Epithelial cell of proximal tubule (primary cell): ENCODE results near the gene PDXP. TPM values are rescaled to one million over a fixed set of nuclear protein-coding genes. Genes with fewer than 3 reads are reported as not detected.
A peak's percentile ranks its signal among the peaks of the same experiment; 100 is the strongest.
"Not testable (repeated sequence)": the region's sequence is repeated elsewhere in the genome, so short reads cannot be mapped to it uniquely, and the experiment has no call there.

Experiments
- DNase-seq: peaks from one replicate; pipeline ENCODE4 v3.0.0-alpha.2; 2011; ENCODE audit warnings: low read depth
- H3K4me3 ChIP-seq: 2 replicates; pipeline ENCODE4 v1.5.1; 2011; ENCODE audit warnings: low read depth, mild to moderate bottlenecking, low read length
- total RNA-seq: library from RNA; depleted of rRNA; stranded (reverse); fragments of >200 nt; gene quantifications from 2 replicates; pipeline ENCODE4 v1.2.3, GENCODE V29; 2015
- TF ChIP-seq, protein P1 (sequence below): conservative IDR thresholded peaks from 2 replicates; pipeline ENCODE4 v1.5.1; 2012; ENCODE audit warnings: low read depth, mild to moderate bottlenecking, low read length

PDXP gene
- total RNA-seq, 1 donor from 2014 or later, result 21.0 TPM

GRCh38 chr22:37681556-37682049 lies 23.1 kb downstream of the PDXP start:
- no peak for DNase-seq
- TF ChIP-seq, protein P1, sequence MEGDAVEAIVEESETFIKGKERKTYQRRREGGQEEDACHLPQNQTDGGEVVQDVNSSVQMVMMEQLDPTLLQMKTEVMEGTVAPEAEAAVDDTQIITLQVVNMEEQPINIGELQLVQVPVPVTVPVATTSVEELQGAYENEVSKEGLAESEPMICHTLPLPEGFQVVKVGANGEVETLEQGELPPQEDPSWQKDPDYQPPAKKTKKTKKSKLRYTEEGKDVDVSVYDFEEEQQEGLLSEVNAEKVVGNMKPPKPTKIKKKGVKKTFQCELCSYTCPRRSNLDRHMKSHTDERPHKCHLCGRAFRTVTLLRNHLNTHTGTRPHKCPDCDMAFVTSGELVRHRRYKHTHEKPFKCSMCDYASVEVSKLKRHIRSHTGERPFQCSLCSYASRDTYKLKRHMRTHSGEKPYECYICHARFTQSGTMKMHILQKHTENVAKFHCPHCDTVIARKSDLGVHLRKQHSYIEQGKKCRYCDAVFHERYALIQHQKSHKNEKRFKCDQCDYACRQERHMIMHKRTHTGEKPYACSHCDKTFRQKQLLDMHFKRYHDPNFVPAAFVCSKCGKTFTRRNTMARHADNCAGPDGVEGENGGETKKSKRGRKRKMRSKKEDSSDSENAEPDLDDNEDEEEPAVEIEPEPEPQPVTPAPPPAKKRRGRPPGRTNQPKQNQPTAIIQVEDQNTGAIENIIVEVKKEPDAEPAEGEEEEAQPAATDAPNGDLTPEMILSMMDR, result peak; percentile 95
- no peak overlapping the region for H3K4me3 ChIP-seq

DNA sequence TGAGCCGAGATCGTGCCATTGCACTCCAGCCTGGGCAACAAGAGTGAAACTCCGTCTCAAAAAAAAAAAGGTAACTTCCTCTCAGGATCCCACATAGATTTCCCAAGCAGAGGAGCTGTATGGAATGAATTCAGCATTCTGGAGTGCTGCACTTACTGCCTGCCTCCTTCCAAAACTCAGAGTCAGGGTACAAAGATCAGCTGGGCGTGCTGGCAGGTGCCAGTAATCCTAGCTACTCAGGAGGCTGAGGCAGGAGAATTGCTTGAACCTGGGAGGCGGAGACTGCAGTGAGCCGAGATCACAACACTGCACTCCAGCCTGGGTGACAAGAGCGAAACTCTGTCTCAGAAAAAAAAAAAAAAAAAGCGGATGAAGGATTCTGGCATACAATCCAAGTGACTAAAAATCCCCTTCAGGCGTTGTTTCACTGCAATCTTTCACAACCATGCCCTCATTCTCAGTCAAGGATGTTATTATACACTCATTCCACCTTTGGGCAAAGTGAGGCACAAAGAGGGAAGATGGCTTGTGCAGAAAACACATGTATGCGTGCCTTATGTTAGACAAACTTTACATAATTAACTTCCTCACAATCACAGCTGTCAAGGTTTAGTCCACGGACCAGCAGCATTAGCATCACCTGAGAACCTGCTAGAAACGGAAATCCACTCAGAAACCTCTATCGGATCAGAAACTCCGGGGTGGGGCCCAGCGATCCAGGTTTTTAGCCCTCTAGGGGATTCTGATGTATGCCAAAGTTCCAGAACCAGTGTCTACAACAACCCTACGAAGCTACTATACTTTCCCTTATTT lies 26.5 kb downstream of the PDXP start:
- H3K4me3 ChIP-seq, result no peak overlapping the region
- no peak for DNase-seq
- TF ChIP-seq, protein P1, result no peak

DNA sequence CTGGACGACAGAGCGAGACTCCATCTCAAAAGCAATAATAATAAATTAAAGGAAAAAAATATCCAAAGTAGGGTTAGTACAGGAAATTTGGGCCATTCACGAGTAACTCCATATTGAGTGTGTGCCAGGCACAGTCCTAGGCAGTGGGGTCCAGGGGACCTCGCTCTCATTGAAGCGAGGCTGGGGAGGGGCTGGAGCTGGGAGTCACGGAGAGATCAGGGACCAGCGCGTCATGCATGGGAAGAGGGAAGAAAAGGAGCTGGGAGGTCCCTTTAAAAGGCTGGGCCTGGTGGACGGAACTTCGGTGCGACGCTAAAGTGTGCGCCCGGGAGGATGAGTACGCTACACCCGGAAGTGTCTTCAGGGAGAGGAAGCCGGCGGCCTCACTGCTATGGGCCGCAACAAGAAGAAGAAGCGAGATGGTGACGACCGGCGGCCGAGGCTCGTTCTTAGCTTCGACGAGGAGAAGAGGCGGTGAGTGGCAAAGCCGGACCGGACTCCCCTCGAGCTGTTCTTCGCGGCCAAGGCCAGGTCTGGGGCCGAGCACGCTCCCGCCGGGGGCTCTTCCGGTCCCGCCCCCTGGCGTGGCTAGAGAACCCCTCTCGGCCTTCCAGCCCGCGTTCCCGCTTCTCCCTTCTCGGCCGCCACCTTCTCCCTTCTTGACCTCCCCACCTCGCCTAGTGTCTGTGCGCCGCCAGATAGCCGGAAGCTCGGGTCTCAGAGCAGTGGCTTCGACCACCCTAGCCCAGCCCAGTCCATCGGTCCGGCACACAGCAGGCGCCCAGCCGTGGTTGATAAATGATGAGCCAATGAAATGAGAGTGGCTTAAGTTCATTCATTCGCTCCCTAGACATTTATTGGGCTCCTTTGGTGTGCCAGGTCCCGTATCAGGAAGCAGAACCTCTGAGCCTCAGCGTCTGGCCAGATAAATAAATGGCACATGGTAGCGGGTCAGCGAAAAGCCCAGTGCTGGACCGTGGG lies 27.8 kb downstream of the PDXP start, which contains the start of gene NOL12:
NOL12 (plus strand) TSS at position 342 of the 981 bp plus-strand sequence; CDS start at position 392, 50 bp downstream.
- no peak for DNase-seq

DNA sequence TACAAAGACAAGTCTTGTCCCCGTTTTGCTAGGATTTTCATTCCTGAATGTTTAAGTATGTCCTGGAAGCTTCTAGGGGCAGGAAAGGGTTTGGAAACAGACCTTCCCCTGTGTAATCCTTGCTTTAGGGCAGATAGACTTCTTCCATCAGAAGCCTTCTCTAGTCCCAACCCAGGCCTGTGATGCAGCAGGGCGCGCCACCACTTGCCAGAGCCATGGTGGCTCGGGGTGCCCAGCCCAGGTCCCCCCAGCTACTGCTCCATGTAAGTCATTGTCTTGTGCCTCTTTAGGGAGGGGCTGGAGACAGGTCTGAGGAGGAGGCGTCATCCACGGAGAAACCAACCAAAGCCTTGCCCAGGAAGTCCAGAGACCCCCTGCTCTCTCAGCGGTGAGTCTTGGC lies 31.9 kb downstream of the PDXP start:
- TF ChIP-seq, protein P1, result no peak
- H3K4me3 ChIP-seq, result no peak overlapping the region
- DNase-seq, result no peak

More for the DNA sequence above, 27.8 kb downstream of the PDXP start, which contains the start of gene NOL12:
- TF ChIP-seq, protein P1, result no peak
- H3K4me3 ChIP-seq, result peak within 1 kb of the TSS; percentile 83

GRCh38 chr22:37690901-37691504 lies 32.5 kb downstream of the PDXP start:
- no peak overlapping the region for H3K4me3 ChIP-seq
- DNase-seq, result no peak
- TF ChIP-seq, protein P1, result no peak

DNA sequence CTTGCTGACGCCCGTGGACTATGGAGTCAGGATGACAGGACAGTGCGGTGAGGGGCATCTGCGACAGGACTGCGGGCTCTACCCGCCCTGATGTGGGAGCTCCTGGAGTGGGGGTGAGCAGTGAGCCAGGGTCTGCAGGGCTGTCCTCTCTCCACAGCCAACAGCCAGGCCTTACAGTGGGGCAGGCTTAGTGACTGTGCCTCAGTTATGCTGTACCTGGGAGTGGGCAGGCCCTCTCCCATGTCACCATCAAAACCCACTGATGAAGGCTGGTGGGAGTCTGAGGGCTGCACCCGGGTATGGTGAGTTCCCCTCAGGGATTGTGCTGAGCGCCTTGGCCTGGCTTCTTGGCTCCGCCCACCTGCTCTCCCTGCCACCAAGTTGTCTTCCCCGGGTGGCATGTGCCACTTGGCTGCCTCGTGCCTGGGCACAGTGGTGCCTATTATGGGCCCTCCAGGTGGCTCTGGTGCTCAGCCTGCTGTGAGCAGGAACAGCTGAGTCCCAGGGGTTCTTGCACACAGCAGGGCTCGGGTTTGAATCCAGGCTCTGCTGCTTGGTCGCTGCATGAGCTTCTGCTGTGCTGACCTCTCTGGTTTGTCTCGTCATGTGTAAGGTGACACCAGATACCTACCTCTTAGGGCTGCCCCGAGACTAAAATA lies 34.2 kb downstream of the PDXP start:
- DNase-seq, result no peak
- no peak overlapping the region for H3K4me3 ChIP-seq
- TF ChIP-seq, protein P1, result no peak

- H3K4me3 ChIP-seq, result not testable (repeated sequence)
Measured at GRCh38 chr22:37694131-37694530, 35.6 kb downstream of the PDXP start.

DNA sequence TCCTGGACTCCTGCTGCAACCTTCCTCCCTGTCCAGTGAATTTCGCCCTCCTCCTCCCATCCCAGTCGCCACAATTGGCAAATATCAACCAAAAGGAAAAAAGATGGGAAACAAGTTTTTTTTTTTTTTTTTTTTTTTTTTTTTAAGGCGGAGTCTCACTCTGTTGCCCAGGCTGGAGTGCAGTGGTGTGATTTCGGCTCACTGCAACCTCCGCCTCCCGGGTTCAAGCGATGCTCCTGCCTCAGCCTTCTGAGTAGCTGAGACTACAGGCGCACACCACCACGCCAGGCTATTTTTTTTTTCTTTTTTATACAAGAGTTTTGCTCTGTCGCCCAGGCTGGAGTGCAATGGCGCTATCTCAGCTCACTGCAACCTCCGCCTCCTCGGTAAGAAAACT lies 37.7 kb downstream of the PDXP start:
- H3K4me3 ChIP-seq, result peak overlapping the region; percentile 40
- not testable (repeated sequence) for DNase-seq

More at GRCh38 chr22:37694131-37694530, 35.6 kb downstream of the PDXP start:
- DNase-seq, result not testable (repeated sequence)
